ENCODE results near the gene THAP12. TPM values are rescaled to one million over a fixed set of nuclear protein-coding genes. Genes with fewer than 3 reads are reported as not detected.
A peak's percentile ranks its signal among the peaks of the same experiment; 100 is the strongest.

The THAP12 gene
- total and polyA plus RNA-seq, 2 donors (not counting 1 experiment from before 2014, with no cell fraction given), result 39.5 to 57.9 TPM

DNA sequence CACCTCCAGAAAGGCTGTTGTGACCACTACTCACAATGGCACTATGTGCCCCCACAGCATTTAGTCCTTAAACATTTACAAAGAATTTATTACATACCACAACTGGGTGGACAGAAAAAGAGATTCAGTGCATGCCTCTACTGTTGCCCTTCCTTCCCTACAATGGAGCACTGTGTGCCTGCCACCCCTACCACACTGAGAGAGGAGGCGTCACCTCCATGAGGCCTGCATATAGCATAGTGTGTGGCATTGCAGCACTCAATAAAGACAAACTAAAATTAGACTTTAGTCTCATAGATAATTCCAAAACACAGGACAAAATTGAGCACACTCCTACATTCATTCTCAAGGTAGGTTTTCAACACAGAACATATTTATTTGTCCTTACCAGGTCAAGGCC, 25.8 kb downstream of the THAP12 start:
- Histone ChIP-seq H3K4me1 (ENCODE audit: control insufficient read depth, extremely low read depth, insufficient read depth, low read length) (no peaks in the 10 kb centered on the region), H4K20me1 (ENCODE audit: control insufficient read depth, extremely low read depth, insufficient read depth, low read length) (no peaks in the 10 kb centered on the region), H3K27ac (ENCODE audit: insufficient read depth, low read length) (no peak overlapping the region), H3K9me3 (ENCODE audit: control insufficient read depth, insufficient read depth, low read depth, low read length) (no peaks in the 10 kb centered on the region), H3K4me3 (replicated peaks in 1 of 4; ENCODE audit: control extremely low read depth in 1 of 4, insufficient read depth in 1 of 4, low read depth in 3 of 4, low read length in 4 of 4) (no peak overlapping the region), H2AFZ (ENCODE audit: low read length) (no peak overlapping the region), H3K79me2 (ENCODE audit: control insufficient read depth, insufficient read depth, low read length) (no peaks in the 10 kb centered on the region), H3K27me3 (ENCODE audit: control insufficient read depth, insufficient read depth, low read length) (no peaks in the 10 kb centered on the region), H3K9ac (ENCODE audit: insufficient read depth, low read length) (no peak overlapping the region), H3K4me2 (ENCODE audit: extremely low read depth, insufficient read depth, low read length) (no peak overlapping the region), H3K36me3 (ENCODE audit: control insufficient read depth, insufficient read depth, low read length) (peaks cover 2% of the 10 kb centered on the region)
- no peak for TF ChIP-seq CTCF (conservative IDR thresholded peaks at IDR 0.05 in 1 of 2, IDR thresholded peaks at IDR 0.05 in 1 of 2; ENCODE audit: low read depth in 1 of 2, low read length in 2 of 2)
- TF ChIP-seq EZH2 (IDR thresholded peaks at IDR 0.05; ENCODE audit: low read length, missing control alignments), result no peak
- DNase-seq (ENCODE audit: low read depth in 2 of 2), result no peak

GRCh38 chr11:76348348-76348747, 32.6 kb downstream of the THAP12 start:
- H3K4me3 ChIP-seq (replicated peaks in 1 of 4; ENCODE audit: control extremely low read depth in 1 of 4, insufficient read depth in 1 of 4, low read depth in 3 of 4, low read length in 4 of 4), result no peak overlapping the region
- no peaks in the 10 kb centered on the region for H3K27me3 ChIP-seq (ENCODE audit: control insufficient read depth, insufficient read depth, low read length)
- H3K27ac ChIP-seq (ENCODE audit: insufficient read depth, low read length), result no peak overlapping the region
- DNase-seq (ENCODE audit: low read depth in 2 of 2), result no peak
- H4K20me1 ChIP-seq (ENCODE audit: control insufficient read depth, extremely low read depth, insufficient read depth, low read length), result no peaks in the 10 kb centered on the region
- no peaks in the 10 kb centered on the region for H3K9me3 ChIP-seq (ENCODE audit: control insufficient read depth, insufficient read depth, low read depth, low read length)
- TF ChIP-seq CTCF (conservative IDR thresholded peaks at IDR 0.05 in 1 of 2, IDR thresholded peaks at IDR 0.05 in 1 of 2; ENCODE audit: low read depth in 1 of 2, low read length in 2 of 2) (no peak), EZH2 (IDR thresholded peaks at IDR 0.05; ENCODE audit: low read length, missing control alignments) (no peak)
- no peak overlapping the region for H2AFZ ChIP-seq (ENCODE audit: low read length)
- H3K4me2 ChIP-seq (ENCODE audit: extremely low read depth, insufficient read depth, low read length), result no peak overlapping the region
- no peaks in the 10 kb centered on the region for H3K4me1 ChIP-seq (ENCODE audit: control insufficient read depth, extremely low read depth, insufficient read depth, low read length)
- H3K9ac ChIP-seq (ENCODE audit: insufficient read depth, low read length), result no peak overlapping the region
- no peaks in the 10 kb centered on the region for H3K79me2 ChIP-seq (ENCODE audit: control insufficient read depth, insufficient read depth, low read length)
- H3K36me3 ChIP-seq (ENCODE audit: control insufficient read depth, insufficient read depth, low read length), result no peaks in the 10 kb centered on the region

GRCh38 chr11:76347466-76347865, 33.5 kb downstream of the THAP12 start:
- no peaks in the 10 kb centered on the region for H3K4me1 ChIP-seq (ENCODE audit: control insufficient read depth, extremely low read depth, insufficient read depth, low read length)
- H3K9ac ChIP-seq (ENCODE audit: insufficient read depth, low read length), result no peak overlapping the region
- no peak overlapping the region for H3K27ac ChIP-seq (ENCODE audit: insufficient read depth, low read length)
- H3K4me3 ChIP-seq (replicated peaks in 1 of 4; ENCODE audit: control extremely low read depth in 1 of 4, insufficient read depth in 1 of 4, low read depth in 3 of 4, low read length in 4 of 4), result no peak overlapping the region
- no peak overlapping the region for H3K4me2 ChIP-seq (ENCODE audit: extremely low read depth, insufficient read depth, low read length)
- H2AFZ ChIP-seq (ENCODE audit: low read length), result no peak overlapping the region
- no peaks in the 10 kb centered on the region for H3K79me2 ChIP-seq (ENCODE audit: control insufficient read depth, insufficient read depth, low read length)
- TF ChIP-seq CTCF (conservative IDR thresholded peaks at IDR 0.05 in 1 of 2, IDR thresholded peaks at IDR 0.05 in 1 of 2; ENCODE audit: low read depth in 1 of 2, low read length in 2 of 2) (no peak), EZH2 (IDR thresholded peaks at IDR 0.05; ENCODE audit: low read length, missing control alignments) (no peak)
- H3K9me3 ChIP-seq (ENCODE audit: control insufficient read depth, insufficient read depth, low read depth, low read length), result no peaks in the 10 kb centered on the region
- DNase-seq (ENCODE audit: low read depth in 2 of 2), result peak; percentile 30 to 44
- no peaks in the 10 kb centered on the region for H4K20me1 ChIP-seq (ENCODE audit: control insufficient read depth, extremely low read depth, insufficient read depth, low read length)
- H3K36me3 ChIP-seq (ENCODE audit: control insufficient read depth, insufficient read depth, low read length), result no peaks in the 10 kb centered on the region
- no peaks in the 10 kb centered on the region for H3K27me3 ChIP-seq (ENCODE audit: control insufficient read depth, insufficient read depth, low read length)

Measured in fibroblast of lung (primary cell).